H1 (cell line): ENCODE results near the gene TMEM176B. TPM values are rescaled to one million over a fixed set of nuclear protein-coding genes. Genes with fewer than 3 reads are reported as not detected.

Experiments used
- CTCF ChIA-PET: fragments of 300-600 bp; sonication (Branson Sonifier 250); formaldehyde crosslinking; loops from one replicate; lab custom pipeline; 2021; ENCODE audit not compliant: partially characterized antibody; lab: Charles Lee
- POLR2A ChIA-PET: fragments of 300-600 bp; sonication (Branson Sonifier 250); formaldehyde crosslinking; loops from one replicate; lab custom pipeline; 2021; ENCODE audit warnings: inconsistent platforms; ENCODE audit not compliant: partially characterized antibody; lab: Charles Lee
- DNase-seq, 2 experiments: peaks; one replicate each; pipeline versions ENCODE4 v3.0.0 to v3.0.0-alpha.2; 2010 to 2022; ENCODE audit warnings: low spot score in 2 of 2, low read depth in 1 of 2, mixed read lengths in 1 of 2
- FAIRE-seq: peaks from 2 replicates; lab custom pipeline; 2011; peaks lifted over from hg19 to GRCh38; lab: Jason Lieb, UNC
- H2AFZ ChIP-seq: 2 replicates; pipeline ENCODE4 v1.8.1; 2012; ENCODE audit warnings: low read length, inconsistent platforms
- H2AK5ac ChIP-seq: 2 replicates; pipeline ENCODE4 v1.6.1; 2013; ENCODE audit warnings: low read depth, low read length
- H2BK120ac ChIP-seq: replicated peaks from 2 replicates; pipeline ENCODE3; 2013; ENCODE audit warnings: low read depth, low read length, inconsistent platforms
- H2BK12ac ChIP-seq: 2 replicates; pipeline ENCODE4 v1.6.1; 2013; ENCODE audit warnings: low read depth, low read length
- H2BK15ac ChIP-seq: 2 replicates; pipeline ENCODE4 v1.6.1; 2013; ENCODE audit warnings: low read length
- H2BK20ac ChIP-seq: 2 replicates; pipeline ENCODE4 v1.6.1; 2013; ENCODE audit warnings: low read length
- H2BK5ac ChIP-seq: 2 replicates; pipeline ENCODE4 v1.6.1; 2013; ENCODE audit warnings: low read depth, low read length
- H3K14ac ChIP-seq: 2 replicates; pipeline ENCODE4 v1.6.1; 2013; ENCODE audit warnings: inconsistent platforms; ENCODE audit not compliant: insufficient read length
- H3K18ac ChIP-seq: 2 replicates; pipeline ENCODE4 v1.6.1; 2013; ENCODE audit warnings: low read length; ENCODE audit errors: extremely low read depth
- H3K23ac ChIP-seq: 2 replicates; pipeline ENCODE4 v1.6.1; 2013; ENCODE audit warnings: inconsistent platforms; ENCODE audit not compliant: insufficient read length
- H3K23me2 ChIP-seq: 2 replicates; pipeline ENCODE4 v1.6.1; 2013; ENCODE audit warnings: low read depth, low read length
- H3K27ac ChIP-seq: 2 replicates; pipeline ENCODE4 v1.6.1; 2011; ENCODE audit warnings: low read depth, low read length, inconsistent platforms
- H3K27me3 ChIP-seq, 4 experiments: replicated peaks in 1 of 4; 1 replicate in 1 of 4; 2 replicates in 3 of 4; pipeline versions ENCODE4 v1.6.1 to v1.8.1; 2011 to 2013; ENCODE audit warnings: low read length in 3 of 4, mild to moderate bottlenecking in 3 of 4, inconsistent platforms in 2 of 4, mixed read lengths in 2 of 4, moderate library complexity in 1 of 4; ENCODE audit not compliant: control insufficient read depth in 3 of 4, insufficient read depth in 3 of 4; ENCODE audit errors: extremely low read depth in 1 of 4
- H3K36me3 ChIP-seq, 4 experiments: 2 replicates each; pipeline versions ENCODE4 v1.6.1 to v1.8.1; 2011 to 2013; ENCODE audit warnings: mild to moderate bottlenecking in 4 of 4, low read length in 3 of 4, moderate library complexity in 2 of 4, control low read depth in 1 of 4, inconsistent platforms in 1 of 4; ENCODE audit not compliant: insufficient read depth in 4 of 4, control insufficient read depth in 2 of 4
- H3K4ac ChIP-seq: replicated peaks from 2 replicates; pipeline ENCODE3; 2013; ENCODE audit warnings: low read length, low read depth, mixed read lengths, inconsistent platforms; ENCODE audit not compliant: insufficient read length
- H3K4me1 ChIP-seq, 4 experiments: replicated peaks in 1 of 4; 1 replicate in 1 of 4; 2 replicates in 3 of 4; pipeline versions ENCODE4 v1.6.1 to v1.8.1; 2011 to 2013; ENCODE audit warnings: low read length in 3 of 4, inconsistent platforms in 2 of 4, mixed read lengths in 1 of 4; ENCODE audit not compliant: insufficient read depth in 4 of 4, control insufficient read depth in 3 of 4
- H3K4me2 ChIP-seq, 2 experiments: 2 replicates each; pipeline versions ENCODE4 v1.6.1 to v1.8.1; 2011 to 2013; ENCODE audit warnings: low read depth in 2 of 2, low read length in 2 of 2, control low read depth in 1 of 2, inconsistent platforms in 1 of 2, mild to moderate bottlenecking in 1 of 2; ENCODE audit not compliant: insufficient read depth in 1 of 2
- H3K4me3 ChIP-seq, 4 experiments: fragments of 200-600, 300-600 bp in 1 of 4; sonication (generic), shearing (Covaris generic), sonication (Bioruptor Twin) in 1 of 4; 2 replicates each; pipeline versions ENCODE4 v1.5.1 to v1.8.1; 2011 to 2016; ENCODE audit warnings: low read length in 4 of 4, low read depth in 3 of 4, control low read depth in 2 of 4, inconsistent platforms in 2 of 4, mild to moderate bottlenecking in 2 of 4, mixed read lengths in 1 of 4, moderate library complexity in 1 of 4; ENCODE audit not compliant: insufficient read depth in 2 of 4; ENCODE audit errors: extremely low read depth in 1 of 4
- H3K56ac ChIP-seq: replicated peaks from 2 replicates; pipeline ENCODE3; 2013; ENCODE audit warnings: low read depth, mild to moderate bottlenecking, mixed read lengths, low read length, inconsistent platforms; ENCODE audit not compliant: insufficient read length
- H3K79me1 ChIP-seq: 2 replicates; pipeline ENCODE4 v1.6.1; 2013; ENCODE audit warnings: low read depth, low read length, control low read depth
- H3K79me2 ChIP-seq, 2 experiments: 2 replicates each; pipeline versions ENCODE4 v1.6.1 to v1.8.1; 2012 to 2013; ENCODE audit warnings: low read length in 2 of 2, mild to moderate bottlenecking in 2 of 2, inconsistent platforms in 1 of 2; ENCODE audit not compliant: insufficient read depth in 2 of 2, control insufficient read depth in 1 of 2
- H3K9ac ChIP-seq, 4 experiments: replicated peaks in 1 of 4; 1 replicate in 1 of 4; 2 replicates in 3 of 4; pipeline versions ENCODE4 v1.6.1 to v1.8.1; 2011 to 2013; ENCODE audit warnings: low read depth in 3 of 4, low read length in 3 of 4, control low read depth in 2 of 4, mild to moderate bottlenecking in 2 of 4, moderate library complexity in 2 of 4, inconsistent platforms in 1 of 4; ENCODE audit errors: extremely low read depth in 1 of 4
- H3K9me3 ChIP-seq, 2 experiments: 2 replicates each; pipeline versions ENCODE4 v1.6.1 to v1.8.1; 2012 to 2013; ENCODE audit warnings: mild to moderate bottlenecking in 2 of 2, moderate library complexity in 2 of 2, control low read depth in 1 of 2, inconsistent platforms in 1 of 2, low read depth in 1 of 2, low read length in 1 of 2, mixed read lengths in 1 of 2; ENCODE audit not compliant: insufficient read depth in 2 of 2
- H4K20me1 ChIP-seq, 2 experiments: replicated peaks in 1 of 2; 2 replicates each; pipeline versions ENCODE3 to v1.8.1; 2011 to 2013; ENCODE audit warnings: inconsistent platforms in 2 of 2, low read length in 2 of 2, mild to moderate bottlenecking in 1 of 2; ENCODE audit not compliant: insufficient read depth in 2 of 2, control insufficient read depth in 1 of 2
- H4K5ac ChIP-seq: 2 replicates; pipeline ENCODE4 v1.6.1; 2013; ENCODE audit warnings: low read length, low read depth, mixed read lengths, inconsistent platforms; ENCODE audit not compliant: insufficient read length
- H4K8ac ChIP-seq: 2 replicates; pipeline ENCODE4 v1.8.0; 2013; ENCODE audit warnings: mild to moderate bottlenecking, moderate library complexity, low read length, inconsistent platforms; ENCODE audit not compliant: insufficient read depth; ENCODE audit errors: extremely low read depth
- H4K91ac ChIP-seq: replicated peaks from 2 replicates; pipeline ENCODE3; 2013; ENCODE audit warnings: low read length, mixed read lengths, inconsistent platforms; ENCODE audit not compliant: insufficient read length
- FOSL1 ChIP-seq: IDR thresholded peaks from 2 replicates; pipeline ENCODE4 v1.6.1; 2011; ENCODE audit warnings: mild to moderate bottlenecking, low read depth, low read length, moderate library complexity; ENCODE audit not compliant: insufficient read depth
- PHF8 ChIP-seq: fragments of 200-600 bp; sonication (generic); conservative IDR thresholded peaks from 2 replicates; pipeline ENCODE4 v1.7.1; 2012; ENCODE audit warnings: low read depth, mild to moderate bottlenecking, inconsistent platforms, low read length, moderate library complexity
- SAP30 ChIP-seq: fragments of 300-600 bp; sonication (generic); IDR thresholded peaks from 2 replicates; pipeline ENCODE4 v1.7.1; 2012; ENCODE audit warnings: low read length, moderate library complexity, mild to moderate bottlenecking, inconsistent platforms; ENCODE audit not compliant: insufficient read depth, insufficient replicate concordance
- SIX5 ChIP-seq: IDR thresholded peaks from 2 replicates; pipeline ENCODE4 v1.6.1; 2011; ENCODE audit warnings: mild to moderate bottlenecking, low read depth, low read length
- SRF ChIP-seq: IDR thresholded peaks from 2 replicates; pipeline ENCODE4 v1.6.1; 2011; ENCODE audit warnings: mild to moderate bottlenecking, low read depth, low read length, moderate library complexity
- WGBS, 2 experiments: shearing (Covaris generic) in 1 of 2; methylation state at CpG; one replicate each; pipeline versions ENCODE4 v1.1.6 to v1.1.7; 2013 to 2015; ENCODE audit warnings: low lambda C conversion rate in 2 of 2, mixed read lengths in 2 of 2, inconsistent platforms in 1 of 2, low coverage in 1 of 2, missing lambda C conversion rate in 1 of 2; ENCODE audit not compliant: insufficient replicate concordance in 2 of 2, insufficient coverage in 1 of 2, insufficient read length in 1 of 2; ENCODE audit errors: extremely low coverage in 1 of 2, missing lambda C conversion rate in 1 of 2; 5-methylcytosine and 5-hydroxymethylcytosine counted together
- polyA plus RNA-seq, 7 experiments: library from polyadenylated mRNA; depleted of rRNA in 3 of 7; stranded (reverse) in 5 of 7; unstranded in 2 of 7; fragments of >200 nt in 5 of 7; fragments of 200-250 nt in 2 of 7; gene quantifications; 1 replicate in 5 of 7; 2 replicates in 1 of 7; 4 replicates in 1 of 7; pipeline versions ENCODE4 v1.2.1 to v1.2.3, GENCODE V29; 2011 to 2013; ENCODE audit warnings: missing spikeins in 2 of 7, mixed read lengths in 2 of 7
- total RNA-seq: library from RNA; stranded (reverse); fragmentation: NEBNext Ultra II Directional; extraction: Animal tissue kit (Norgen Biotek cat#: 25700); gene quantifications from 2 replicates; pipeline ENCODE4 v1.2.1, GENCODE V29; 2021

Gene TMEM176B
- total and polyA plus RNA-seq, 2 of the 8 experiments (the other 6 are each of a cell fraction or from before 2014, with no cell fraction given), result 1.2 to 2.1 TPM

- Histone ChIP-seq H3K4me3 (no peak overlapping the region), H3K4me2 (no peak overlapping the region), H2BK120ac (no peak overlapping the region), H3K18ac (no peak overlapping the region), H3K27me3 (no peaks in the 10 kb centered on the region), H3K27ac (no peak overlapping the region), H3K36me3 (no peaks in the 10 kb centered on the region), H3K4me1 (no peaks in the 10 kb centered on the region), H3K79me2 (no peaks in the 10 kb centered on the region), H3K79me1 (no peaks in the 10 kb centered on the region), H2BK15ac (no peak overlapping the region), H4K20me1 (no peaks in the 10 kb centered on the region), H3K4ac (no peak overlapping the region), H2AFZ (no peak overlapping the region), H3K9me3 (no peaks in the 10 kb centered on the region), H4K5ac (no peak overlapping the region), H2AK5ac (no peak overlapping the region), H4K8ac (no peak overlapping the region), H3K9ac (no peak overlapping the region), H3K14ac (no peak overlapping the region), H2BK20ac (no peak overlapping the region), H3K56ac (no peak overlapping the region), H3K23me2 (no peaks in the 10 kb centered on the region), H3K23ac (no peak overlapping the region), H4K91ac (no peak overlapping the region), H2BK12ac (no peak overlapping the region), H2BK5ac (no peak overlapping the region)
- no peak for FAIRE-seq
- DNase-seq, result no peak
- TF ChIP-seq PHF8 (no peak), SIX5 (no peak), SAP30 (no peak), FOSL1 (no peak), SRF (no peak)
- POLR2A ChIA-PET, result interaction anchor here (1.6 kb wide), 1 partner anchor 10 kb away, joined by 3 read pairs; no protein-coding TSS in a partner anchor
- 94% methylated on average over 1 of the region's 1 CpG; no CpG with 5 or more reads in 1 of the 2 experiments for WGBS, 2 experiments
- CTCF ChIA-PET, result interaction anchor here (0.8 to 1.3 kb wide), 2 partner anchors 45 to 130 kb away, joined by 3 read pairs; no protein-coding TSS in a partner anchor
Observed at GRCh38 chr7:150831851-150832250, 31.7 kb upstream of the TMEM176B start.
